ENCODE data around the gene KRT72.

Gene KRT72

DNA sequence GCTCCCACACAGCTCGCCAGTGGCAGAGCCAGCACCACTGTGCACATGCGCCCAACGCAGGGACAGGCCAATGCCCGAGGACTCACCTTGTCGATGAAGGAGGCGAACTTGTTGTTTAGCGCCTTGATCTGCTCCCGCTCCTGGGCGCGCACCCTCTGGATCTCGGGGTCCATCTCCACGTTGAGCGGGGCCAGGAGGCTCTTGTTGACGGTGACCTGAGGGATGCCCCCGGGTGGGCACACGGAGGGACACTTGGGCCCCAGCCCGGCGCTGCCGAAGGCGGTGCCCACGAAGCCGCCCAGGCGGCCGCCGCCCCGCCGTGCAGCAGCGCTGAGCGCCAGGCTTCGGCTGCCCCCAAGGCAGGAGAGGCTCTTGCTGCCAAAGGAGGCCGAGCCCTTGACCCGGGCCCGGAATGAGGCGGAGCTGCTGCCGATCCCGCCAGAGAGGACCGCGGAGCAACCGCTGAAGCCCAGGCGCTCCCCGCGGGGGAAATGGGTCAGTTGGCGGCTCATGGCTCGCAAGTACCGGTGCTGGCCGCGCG is at the start of gene KRT72:
Gene KRT72 (minus strand): TSS at position 523 of the 541 bp plus-strand sequence. CDS start 11 bp downstream, at position 512.
- no peak for FAIRE-seq

DNA sequence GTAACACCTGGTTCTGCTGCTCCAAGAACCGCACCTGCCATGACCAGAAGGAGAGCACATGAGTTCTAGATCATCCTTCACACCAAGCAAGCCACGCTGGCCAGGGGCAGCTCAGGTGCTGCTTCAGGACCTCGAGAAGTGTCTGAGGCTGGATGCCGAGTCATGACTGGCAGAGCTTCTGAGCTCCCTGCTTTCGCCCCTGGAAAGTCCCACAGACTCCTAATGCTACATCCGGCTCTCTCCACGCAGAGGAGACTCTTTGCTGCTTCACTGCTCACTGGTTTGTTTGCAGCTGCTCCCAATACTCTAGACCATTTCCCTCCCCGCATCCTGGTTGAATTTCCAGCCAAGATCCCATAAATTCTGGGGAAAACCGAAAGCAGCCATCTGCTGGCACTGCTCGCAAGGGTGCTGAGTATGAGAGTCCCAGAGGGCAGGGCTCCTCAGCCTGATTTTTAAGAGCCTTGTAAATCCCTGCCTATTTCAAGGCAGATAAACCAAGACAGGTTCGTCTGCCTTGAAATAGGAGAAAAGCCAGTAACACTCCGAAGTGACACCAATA is 49.3 kb upstream of the KRT72 start:
- no peak for FAIRE-seq

DNA sequence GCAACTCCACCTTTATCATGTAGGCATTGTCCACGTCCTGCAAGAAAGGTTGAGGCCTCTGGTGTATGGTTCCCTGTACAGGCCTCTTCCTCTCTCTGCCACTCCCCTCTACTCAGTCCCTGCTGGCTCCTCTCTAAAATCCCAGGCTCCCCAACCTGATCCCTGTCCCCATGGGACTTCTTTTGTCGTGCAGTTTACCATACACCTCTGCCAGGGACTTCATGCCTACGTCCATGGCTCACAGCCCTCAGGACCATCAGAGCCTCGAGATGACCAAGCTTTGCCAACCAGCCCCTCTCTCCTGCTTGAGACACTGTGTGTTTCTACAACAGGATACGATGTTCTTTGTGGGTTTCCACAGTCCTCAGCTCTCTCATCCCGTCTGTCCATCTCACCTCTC is 47.8 kb upstream of the KRT72 start:
- no peak for FAIRE-seq

DNA sequence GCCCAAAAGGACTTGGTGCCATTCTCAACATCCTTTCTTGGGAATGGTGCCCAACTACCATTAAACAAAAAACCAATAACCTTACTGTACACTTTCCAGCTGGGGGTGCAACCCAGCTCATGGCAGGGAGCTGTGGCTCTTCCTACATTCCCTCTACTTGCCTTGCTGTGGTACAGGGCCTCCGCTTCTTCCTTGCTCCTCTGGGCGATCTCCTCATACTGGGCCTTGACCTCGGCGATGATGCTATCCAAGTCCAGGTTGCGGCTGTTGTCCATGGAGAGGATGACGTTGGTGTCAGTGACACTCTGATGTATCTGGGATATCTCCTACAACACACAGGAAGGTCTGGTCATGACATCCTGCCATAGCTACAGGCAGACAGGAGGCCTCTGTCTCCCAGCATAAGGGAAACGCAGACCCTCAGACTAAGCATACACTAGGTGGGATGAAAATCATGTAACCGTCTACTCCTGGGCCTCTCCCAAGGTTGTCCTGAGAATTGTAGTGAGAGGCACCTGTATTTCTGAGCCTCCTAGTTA is 46.8 kb upstream of the KRT72 start:
- FAIRE-seq = no peak

DNA sequence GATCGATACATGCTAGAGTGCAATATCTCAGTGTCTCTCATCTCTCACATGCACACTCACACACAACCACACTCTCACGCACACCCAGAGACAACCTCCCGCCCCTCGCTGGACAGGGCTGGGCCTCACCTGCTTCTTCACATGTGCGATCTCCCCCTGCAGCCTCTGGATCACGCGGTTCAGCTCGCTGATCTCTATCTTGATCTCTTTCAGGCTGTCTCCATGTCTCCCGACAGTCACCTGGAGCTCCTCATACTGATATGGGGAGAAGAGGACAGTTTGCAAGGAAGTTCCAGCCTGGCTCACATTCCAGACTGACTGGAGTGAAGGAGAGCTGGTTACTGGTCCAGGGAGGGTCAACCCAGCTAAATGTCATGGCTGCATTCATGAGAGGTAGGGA is 46.3 kb upstream of the KRT72 start:
- no peak for FAIRE-seq

DNA sequence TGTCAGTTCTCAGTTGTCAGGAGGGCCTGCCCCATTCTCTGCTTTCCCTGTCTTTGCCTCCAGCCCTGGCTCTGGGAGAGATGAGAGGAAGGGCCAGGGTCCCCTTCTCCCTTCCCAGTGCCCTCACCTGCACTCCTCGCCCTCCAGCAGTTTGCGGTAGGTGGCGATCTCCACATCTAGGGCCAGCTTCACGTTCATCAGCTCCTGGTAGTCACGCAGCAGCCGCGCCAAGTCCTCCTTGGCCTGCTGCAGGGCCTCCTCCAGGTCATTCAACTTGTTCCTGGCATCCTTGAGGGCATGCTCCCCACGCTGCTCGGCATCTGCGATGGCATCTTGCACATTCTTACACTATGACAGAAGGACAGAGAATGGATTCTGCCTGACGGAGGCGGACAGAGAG is 45.4 kb upstream of the KRT72 start:
- no peak for FAIRE-seq

DNA sequence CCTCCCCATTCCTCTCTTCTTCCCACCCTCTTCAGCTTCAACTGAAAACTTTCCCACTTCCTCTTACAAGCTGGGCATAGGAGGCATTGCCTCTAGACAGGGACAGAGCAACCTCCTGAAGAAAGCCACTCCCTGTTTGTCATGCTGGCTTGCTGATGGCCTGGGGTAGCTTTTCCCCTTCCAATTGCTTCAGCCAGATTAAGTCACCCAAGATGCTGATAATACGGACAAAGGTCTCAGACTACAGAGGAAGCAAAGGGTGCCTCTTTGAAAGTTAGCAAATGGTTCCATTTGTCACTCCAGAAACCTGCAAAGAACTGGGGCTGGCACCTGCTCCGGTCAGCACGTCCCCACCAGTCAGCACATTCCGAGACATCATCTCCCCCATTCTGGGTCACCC is 44.7 kb upstream of the KRT72 start:
- FAIRE-seq = no peak

DNA sequence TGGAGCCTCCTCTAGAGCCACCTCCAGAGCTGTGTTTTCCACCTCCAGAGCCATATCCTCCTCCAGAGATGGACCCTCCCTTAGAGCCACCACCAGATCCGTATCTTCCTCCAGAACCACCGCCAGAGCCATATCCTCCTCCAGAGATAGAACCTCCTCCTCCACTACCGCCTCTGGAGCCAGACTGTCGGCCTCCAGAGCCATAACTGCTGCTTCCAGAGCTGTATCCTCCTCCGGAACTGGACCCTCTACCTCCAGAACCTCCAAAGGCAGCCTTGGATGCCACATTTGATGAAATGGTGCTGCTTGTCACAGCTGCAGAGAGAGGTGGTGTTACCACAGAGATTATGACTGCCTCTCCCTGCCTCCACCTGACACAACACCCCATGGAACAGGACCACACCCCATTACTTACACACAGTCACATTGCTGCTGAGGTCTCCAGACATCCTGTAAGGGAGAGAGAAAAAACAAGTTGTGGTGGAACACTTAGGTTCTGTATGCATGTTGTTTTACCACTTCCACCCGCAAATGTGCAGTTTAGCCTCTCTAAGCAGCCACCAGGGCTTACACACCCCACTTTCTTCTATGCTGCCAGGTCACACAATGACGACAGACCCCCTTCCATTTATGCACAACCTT is 44.0 kb upstream of the KRT72 start:
- FAIRE-seq = no peak

DNA sequence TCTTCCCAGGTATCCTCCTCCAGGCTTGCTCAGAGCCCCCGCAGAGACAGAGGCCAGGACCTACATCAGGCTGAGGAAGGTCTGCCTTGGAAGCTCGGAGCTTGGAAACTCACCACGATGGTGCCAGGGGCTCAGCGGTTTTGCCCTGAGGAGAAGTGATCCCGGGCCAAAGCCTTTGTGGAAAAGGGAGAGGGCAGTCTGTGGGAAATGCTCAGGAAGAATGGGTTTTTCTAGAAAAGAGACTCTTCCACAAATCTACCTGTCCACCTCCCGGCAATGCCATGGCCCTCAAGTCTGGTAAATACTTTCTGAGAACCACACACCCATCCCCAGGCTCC is 42.8 kb upstream of the KRT72 start:
- FAIRE-seq = no peak

DNA sequence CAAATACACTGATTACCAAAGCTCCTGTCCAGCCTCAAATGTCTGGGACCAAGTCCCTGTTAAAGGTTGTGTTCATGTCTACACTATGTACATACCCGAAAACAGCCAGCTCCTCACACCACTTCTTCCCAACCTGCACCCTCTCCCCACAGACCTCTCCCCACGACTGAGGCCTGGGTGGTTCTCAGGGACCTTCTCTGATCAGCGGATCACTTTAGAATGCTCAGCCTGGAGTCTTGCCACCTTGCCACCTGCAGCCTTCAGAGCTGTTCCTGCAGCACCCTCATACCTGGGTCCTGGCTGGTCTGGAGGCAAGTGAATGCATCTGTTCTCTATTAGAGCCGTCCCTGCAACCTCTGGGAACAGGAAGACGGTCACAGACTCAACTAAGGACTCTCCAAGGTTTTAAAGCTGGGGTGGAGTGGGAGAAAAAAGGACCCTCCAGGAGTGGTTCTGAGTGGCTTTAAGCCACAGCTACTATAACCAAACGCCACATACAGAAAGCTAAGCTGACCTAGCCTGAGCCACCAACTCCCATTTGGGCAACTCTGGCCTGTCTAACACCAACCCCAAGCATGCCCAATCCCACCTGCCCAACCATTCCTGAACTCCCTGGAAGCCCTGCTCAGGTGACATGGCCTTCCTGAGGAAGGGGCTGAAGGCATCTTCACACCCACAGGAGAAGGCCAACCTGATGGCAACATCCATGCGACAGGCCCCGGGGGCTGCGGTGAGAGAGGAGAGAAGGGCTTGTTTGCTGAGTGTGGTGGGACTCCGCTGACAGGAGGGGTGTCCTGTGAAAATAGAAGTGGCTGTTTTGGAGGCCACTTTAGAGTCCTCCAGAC is 42.2 kb upstream of the KRT72 start:
- no peak for FAIRE-seq

DNA sequence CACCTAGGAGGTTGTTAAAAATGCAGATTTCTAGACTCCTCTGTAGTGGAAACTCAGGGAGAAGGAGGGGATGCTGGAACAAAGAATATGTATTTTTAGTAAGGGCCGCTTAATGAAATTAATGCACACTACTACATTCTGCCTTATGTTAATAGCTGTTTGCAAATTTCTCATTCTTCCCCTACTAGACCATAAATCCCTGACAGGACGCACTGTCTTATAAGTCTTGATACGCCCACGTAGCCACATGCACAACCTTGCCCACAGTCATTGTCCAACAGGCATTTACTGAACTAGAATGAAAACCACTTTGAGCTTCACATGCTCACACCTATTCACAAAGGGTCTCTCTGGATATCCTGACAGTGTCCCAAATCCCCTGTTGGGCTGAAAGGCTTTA is 40.2 kb upstream of the KRT72 start:
- FAIRE-seq = no peak

DNA sequence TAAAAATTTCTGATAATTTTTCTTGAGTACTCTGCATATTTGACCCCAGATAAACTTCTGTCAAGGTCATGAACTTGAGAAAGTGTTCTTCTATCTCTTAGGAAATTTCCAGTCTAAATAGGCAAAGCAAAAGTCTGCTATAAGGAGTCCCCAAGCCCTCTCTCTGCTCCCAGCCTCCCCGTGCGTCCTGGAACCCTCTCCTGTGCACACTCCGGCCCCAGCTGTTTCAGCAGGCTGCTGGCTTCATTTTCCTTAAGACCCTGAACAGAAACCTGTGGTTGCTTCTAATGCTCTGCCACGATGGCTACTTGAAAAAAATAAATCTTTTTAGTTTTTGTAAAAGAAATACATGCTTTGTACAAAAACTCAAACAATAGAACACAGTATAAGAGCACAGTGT is 36.0 kb upstream of the KRT72 start:
- no peak for FAIRE-seq

DNA sequence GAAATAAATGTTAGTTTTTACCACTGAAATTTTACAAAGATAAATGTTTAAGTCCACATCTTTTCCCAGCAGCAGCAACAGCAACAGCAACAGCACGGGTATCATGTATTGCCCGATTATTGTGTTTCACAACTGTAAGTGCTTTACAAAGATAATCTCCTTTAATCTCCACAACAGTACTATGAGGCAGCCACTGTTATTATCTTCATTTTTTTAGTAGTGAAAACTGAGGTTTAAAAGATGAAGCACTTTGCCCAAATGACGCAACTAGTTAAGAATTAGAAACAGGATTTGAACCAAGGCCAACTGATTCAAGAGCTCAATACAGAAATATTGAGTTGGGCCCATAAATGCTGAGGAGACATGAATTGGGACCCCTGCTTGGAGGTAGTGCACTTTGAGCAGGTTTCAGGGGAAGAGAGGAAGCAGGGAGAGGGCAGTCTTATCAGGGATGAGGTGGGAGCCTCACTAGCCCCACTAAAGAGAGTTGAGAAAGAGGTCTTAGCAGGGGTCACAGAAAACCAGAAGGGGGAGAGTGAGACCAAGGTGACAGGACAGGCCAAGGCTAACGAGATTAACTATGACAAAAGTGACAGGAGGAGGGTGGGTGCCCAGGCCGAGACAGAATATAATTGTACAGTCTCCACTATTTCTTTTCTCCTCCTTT is 35.5 kb upstream of the KRT72 start:
- no peak for FAIRE-seq

DNA sequence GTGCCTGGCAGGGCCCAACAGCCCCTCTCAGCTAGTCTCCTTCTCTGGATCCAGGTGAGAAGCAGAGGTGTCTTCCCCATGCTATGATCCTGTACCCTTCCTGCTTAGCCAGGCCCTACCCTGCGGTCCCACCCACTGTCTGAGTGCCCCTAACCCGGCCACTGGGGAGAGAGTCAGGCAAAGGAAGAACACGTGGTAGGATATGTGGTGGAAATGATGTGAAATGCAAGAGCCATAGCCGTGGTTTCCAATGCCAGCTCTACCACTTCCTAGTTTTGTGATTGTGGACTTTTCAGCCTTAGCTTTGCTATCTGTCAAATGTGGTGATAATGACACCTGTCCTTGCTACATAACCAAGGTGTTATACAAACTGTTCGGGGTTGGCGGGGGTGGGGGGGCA is 34.9 kb upstream of the KRT72 start:
- no peak for FAIRE-seq

DNA sequence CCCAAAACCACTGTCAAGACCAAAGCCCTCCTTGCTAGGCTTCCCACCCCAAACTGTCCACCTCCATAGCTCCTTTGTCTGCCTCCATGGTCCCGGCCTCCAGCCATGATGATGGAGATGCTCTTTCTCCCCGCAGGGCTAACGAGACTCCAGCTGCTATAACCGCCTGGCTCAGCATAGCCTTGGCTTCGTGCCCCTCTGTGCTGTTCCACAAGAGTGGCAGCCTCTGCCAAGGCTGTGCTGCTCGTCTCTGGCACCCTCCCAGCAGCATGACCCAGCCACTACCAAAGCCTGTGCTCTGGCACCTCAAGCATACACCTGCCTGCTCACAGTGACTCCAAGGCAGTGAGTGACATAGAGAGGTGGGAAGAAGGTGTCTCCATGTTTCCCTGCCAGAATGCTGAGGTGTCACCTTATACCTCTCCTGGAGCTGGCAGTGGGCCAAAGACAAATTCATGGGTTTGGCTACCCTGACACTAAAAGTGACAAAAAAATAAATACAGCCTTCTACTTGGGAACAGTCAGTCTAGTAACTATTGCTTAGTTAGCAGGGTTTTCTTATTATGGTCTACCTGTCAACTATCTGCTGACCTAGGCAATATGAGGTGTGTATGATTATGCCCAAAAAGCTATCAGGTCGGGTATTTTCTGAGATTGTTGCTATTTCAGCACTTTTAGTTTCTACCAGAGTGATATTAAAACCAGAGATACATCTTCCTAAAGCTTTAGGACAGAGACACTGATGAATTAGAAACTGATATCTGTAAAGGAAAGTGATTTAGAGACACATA is 33.2 kb upstream of the KRT72 start:
- FAIRE-seq = no peak

DNA sequence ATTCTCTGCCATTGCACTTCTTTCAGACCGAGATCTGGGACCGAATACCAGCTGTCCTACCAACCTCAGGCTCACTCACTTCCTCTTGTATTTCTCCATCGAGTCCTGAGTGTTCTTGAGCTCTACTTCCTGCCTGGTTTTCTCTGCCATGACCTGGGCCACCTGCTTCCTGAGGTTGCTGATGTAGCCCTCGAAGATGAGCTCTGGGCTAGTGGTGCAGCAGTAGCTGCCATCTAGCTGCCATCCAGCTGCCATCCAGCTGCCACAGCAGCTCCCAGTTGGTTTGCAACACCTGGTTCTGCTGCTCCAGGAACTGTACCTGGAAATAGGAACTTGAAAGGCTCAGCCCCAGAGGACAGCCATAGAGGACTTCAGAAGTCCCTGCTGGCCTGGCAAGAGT is 32.1 kb upstream of the KRT72 start:
- no peak for FAIRE-seq

DNA sequence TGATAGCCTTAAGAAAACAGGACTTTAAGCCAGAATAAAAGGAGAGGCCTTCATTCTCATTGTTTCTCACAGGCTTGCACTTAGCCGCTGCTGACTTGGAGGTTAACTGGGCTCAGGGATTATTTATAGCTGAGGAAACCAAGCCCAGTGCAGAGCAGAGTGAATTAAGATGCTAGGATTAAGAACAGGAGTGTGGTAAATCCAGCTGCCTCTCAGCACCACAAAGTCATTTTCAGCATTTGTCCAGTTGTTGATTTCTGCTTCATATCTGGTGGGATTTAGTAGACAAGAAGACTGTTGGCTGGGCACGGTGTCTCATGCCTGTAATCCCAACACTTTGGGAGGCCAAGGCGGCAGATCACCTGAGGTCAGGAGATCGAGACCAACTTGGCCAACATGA is 31.4 kb upstream of the KRT72 start:
- no peak for FAIRE-seq

DNA sequence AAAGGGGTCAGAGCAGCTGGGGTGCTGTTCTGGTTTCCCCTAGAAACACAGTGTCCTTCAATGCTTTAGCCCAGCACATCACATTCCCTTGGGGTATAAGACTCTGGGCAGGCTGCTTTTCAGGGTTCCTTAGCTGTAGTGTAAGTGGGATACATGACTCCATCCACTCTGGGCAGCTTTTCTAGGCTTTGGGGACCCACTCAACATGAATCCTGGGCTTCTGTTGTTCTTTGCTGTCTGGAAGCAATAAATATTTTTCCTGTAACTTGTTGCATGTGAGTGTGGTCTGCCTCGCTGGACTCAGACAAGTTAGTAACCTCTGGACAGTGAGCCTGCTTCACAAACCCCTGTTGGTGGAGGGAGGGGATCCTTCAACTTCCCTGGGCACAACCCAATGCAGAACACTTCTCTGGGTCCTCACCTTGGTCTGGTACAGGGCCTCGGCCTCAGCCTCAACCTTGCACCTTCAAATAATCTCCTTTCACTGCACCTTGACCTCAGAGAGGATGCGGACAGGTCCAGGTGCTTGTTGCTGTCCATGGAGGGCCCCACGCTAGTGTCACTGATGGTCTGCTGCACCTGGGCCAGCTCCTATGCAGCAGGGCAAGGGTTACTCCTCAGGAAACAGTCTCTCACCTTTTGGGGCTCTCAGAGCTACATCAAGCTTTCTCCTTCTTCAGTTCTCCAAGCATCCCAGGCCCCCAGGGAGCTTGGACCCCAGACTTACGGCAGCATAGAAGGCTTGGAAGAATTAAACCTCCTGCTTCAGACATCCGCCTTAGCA is 30.6 kb upstream of the KRT72 start:
- no peak for FAIRE-seq

DNA sequence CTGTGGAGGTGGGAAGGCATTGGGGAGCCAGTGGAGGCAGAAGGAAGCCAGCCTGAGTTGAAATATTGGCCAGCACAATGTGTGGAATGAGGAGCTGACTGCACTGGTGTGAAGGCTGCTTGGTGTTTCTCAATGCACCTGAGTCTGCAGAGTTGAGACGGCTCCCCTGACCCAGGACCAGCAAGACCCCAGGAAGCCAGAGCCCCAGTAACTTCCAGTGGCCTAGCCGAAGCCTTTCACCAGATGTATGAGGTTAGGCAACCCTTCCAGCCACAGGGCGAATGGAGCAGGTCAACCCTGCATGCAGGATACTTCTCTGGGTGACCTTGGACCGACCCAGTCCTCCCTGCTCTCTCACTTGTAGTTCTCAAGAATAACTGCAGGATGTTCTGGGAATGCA is 30.0 kb upstream of the KRT72 start:
- no peak for FAIRE-seq

DNA sequence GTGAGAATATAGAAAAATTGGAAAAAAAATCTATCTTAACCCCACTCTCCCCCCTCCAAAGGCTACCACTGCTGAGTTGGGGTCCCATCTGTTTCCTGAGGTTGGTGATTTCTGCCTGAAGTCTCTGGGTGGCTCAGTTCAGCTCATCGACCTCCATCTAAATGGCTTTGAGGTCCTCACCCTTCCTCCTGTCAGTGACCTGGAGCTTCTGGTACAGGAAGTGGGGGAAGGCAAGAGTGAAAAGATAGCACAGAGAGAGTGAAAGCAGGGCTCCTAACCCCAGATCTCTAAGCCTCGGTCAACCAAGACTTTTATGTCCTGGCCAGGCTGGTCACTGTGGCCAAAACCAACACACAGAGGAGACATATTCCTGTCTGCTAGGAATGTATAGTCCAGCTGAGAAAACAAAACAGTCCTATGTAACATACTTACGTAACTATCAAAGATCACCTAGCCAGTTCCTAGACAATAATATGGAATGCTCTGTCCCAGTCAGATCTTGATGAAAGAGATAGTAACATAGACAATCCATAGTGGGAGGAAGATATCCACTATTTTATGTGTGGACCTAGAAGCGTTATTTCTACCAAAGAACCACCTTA is 29.4 kb upstream of the KRT72 start:
- FAIRE-seq = no peak

DNA sequence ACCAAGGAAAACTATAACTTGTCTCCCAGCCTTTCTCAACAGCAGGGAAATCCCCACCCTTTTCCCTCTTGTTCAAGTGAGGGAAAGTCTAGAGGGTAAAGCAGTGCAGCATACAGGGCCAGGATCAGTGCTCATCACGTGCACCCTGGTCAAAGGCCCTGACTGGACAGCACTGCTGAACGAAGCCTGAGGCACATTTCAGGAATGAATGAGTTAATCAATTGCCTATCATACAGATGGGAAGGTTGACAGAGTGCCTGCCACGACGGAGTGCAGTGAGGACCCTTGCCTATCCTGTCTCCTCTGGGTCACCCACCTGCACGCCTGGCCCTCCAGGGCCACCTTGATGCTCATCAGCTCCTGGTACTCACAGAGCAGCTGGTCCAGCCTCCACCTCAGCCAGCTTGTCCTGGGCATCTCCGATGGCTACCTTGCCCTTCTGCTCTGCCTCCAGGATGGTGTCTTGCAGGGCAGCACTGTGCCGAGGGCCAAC is 28.8 kb upstream of the KRT72 start:
- FAIRE-seq = no peak
